Measurements from ENCODE around the gene NIPBL. TPM values are rescaled to one million over a fixed set of nuclear protein-coding genes. Genes with fewer than 3 reads are reported as not detected.

NIPBL gene
- total and polyA plus RNA-seq, 8 donors: 8.1 to 48.1 (median 26.4) TPM

DNA sequence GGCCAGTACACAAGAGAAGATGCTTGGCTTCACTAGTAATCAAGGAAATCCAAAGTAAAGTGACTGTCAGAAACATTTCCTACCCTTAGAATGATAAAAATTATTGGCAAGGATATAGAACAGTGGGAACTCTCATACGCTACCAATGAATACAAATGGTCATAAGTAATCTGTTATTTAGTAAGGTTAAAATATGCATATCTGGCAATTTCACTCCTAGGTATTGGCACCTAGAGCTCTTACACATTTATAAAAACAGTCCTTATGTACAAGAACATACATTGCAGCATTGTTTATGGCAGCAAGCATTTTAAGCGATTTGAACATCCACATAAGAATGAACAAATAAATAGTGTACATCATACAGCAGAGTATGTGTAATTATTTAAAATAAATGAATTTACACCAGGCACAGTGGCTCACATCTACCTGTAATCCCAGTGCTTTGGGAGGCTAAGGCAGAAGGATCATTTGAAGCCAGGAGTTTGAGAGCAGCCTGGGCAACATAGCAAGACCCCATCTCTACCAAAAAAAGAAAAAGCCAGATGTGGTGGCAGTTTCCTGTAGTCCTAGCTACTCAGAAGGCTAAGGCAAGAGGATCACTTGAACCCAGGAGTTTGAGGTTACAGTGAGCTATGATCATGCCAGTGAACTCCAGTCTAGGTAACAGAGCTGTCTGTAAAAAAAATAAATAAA, 93.3 kb downstream of the NIPBL start:
- H3K36me3 ChIP-seq: peaks cover 0 to 21% (median 3%) of the 10 kb centered on the region in 3 donors
- H3K27me3 ChIP-seq: no peaks in the 10 kb centered on the region
- 94 to 96% methylated on average over 2 of the region's 2 CpGs for WGBS, 2 donors
- no peak for FAIRE-seq
- H3K9me3 ChIP-seq: no peaks in the 10 kb centered on the region
- no peak overlapping the region for H3K4me3 ChIP-seq
- H3K27ac ChIP-seq: no peak overlapping the region
- no peak for DNase-seq
- TF ChIP-seq, protein P1, sequence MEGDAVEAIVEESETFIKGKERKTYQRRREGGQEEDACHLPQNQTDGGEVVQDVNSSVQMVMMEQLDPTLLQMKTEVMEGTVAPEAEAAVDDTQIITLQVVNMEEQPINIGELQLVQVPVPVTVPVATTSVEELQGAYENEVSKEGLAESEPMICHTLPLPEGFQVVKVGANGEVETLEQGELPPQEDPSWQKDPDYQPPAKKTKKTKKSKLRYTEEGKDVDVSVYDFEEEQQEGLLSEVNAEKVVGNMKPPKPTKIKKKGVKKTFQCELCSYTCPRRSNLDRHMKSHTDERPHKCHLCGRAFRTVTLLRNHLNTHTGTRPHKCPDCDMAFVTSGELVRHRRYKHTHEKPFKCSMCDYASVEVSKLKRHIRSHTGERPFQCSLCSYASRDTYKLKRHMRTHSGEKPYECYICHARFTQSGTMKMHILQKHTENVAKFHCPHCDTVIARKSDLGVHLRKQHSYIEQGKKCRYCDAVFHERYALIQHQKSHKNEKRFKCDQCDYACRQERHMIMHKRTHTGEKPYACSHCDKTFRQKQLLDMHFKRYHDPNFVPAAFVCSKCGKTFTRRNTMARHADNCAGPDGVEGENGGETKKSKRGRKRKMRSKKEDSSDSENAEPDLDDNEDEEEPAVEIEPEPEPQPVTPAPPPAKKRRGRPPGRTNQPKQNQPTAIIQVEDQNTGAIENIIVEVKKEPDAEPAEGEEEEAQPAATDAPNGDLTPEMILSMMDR (IDR thresholded peaks at IDR 0.05): no peak
- no peak for ATAC-seq
- intact Hi-C loops (cut with DNase I): no loop called here
- H3K4me1 ChIP-seq: no peaks in the 10 kb centered on the region

DNA sequence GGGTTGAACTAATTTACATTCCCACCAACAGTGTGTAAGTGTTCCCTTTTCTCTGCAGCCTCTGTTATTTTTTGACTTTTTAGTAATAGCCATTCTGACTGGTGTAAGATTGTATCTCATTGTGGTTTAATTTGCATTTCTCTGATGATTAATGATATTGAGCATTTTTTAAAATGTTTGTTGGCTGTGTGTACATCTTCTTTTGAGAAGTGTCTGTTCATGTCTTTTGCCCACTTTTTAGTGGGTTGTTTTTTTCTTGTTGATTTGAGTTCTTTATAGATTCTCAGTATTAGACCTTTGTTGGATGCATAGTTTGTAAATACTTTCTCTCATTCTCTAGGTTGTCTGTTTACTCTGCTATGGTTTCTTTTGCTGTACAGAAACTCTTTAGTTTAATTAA, 101.6 kb downstream of the NIPBL start:
- DNase-seq (no peak), ATAC-seq (no peak), FAIRE-seq (no peak)
- peaks cover 4 to 21% (median 5%) of the 10 kb centered on the region in 3 donors for H3K36me3 ChIP-seq
- TF ChIP-seq, protein P1 (IDR thresholded peaks at IDR 0.05): no peak
- peaks cover 0 to 5% (median 0%) of the 10 kb centered on the region in 4 donors for H3K9me3 ChIP-seq
- H3K27me3 ChIP-seq: no peaks in the 10 kb centered on the region
- H3K27ac ChIP-seq: no peak overlapping the region
- peaks cover 0 to 3% (median 0%) of the 10 kb centered on the region in 3 donors for H3K4me1 ChIP-seq
- intact Hi-C loops (cut with DNase I): no loop called here
- H3K4me3 ChIP-seq: no peak overlapping the region

DNA sequence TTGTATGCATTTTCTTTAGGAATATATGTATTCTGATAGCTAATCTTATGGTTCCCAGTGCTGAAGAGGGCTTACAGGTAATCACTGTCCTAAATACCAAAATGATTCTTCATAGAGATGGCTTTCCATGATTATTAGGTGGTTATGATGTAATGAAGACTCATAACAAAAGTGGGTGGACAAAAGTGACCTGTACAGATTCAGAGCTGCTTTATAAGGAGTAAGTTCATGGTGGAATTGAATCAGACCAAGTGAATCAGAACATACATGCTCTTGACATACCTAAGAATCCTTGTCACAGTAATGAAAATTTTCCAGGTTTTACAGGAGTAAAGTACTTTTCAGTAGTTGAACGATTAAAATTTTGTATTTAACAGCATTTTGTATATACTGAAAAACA, 105.6 kb downstream of the NIPBL start:
- no peaks in the 10 kb centered on the region for H3K27me3 ChIP-seq
- H3K9me3 ChIP-seq: peaks cover 0 to 5% (median 0%) of the 10 kb centered on the region in 4 donors
- TF ChIP-seq, protein P1 (IDR thresholded peaks at IDR 0.05): no peak
- ATAC-seq (no peak), FAIRE-seq (no peak), DNase-seq (no peak)
- intact Hi-C loops (cut with DNase I): no loop called here
- WGBS, 2 donors: 97 to 100% methylated on average over 1 of the region's 1 CpG
- H3K36me3 ChIP-seq: peaks cover 0 to 12% (median 0%) of the 10 kb centered on the region in 3 donors
- peaks cover 0 to 15% (median 0%) of the 10 kb centered on the region in 3 donors for H3K4me1 ChIP-seq
- no peak overlapping the region for H3K4me3 ChIP-seq
- H3K27ac ChIP-seq: no peak overlapping the region

DNA sequence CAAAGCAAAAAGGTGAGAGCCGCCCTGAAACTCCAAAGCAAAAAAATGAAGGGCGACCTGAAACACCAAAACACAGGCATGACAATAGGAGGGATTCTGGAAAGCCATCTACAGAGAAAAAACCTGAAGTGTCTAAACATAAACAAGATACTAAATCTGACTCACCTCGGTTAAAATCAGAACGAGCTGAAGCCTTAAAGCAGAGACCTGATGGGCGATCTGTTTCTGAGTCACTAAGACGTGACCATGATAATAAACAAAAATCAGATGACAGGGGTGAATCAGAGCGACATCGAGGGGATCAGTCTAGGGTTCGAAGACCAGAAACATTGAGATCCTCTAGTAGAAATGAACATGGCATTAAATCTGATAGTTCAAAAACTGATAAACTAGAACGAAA, 108.8 kb downstream of the NIPBL start:
- 96 to 97% methylated on average over 10 of the region's 10 CpGs for WGBS, 2 donors
- no peak for FAIRE-seq
- Histone ChIP-seq H3K4me1 (peaks cover 0 to 15% (median 0%) of the 10 kb centered on the region in 3 donors), H3K27me3 (no peaks in the 10 kb centered on the region), H3K9me3 (no peaks in the 10 kb centered on the region), H3K4me3 (no peak overlapping the region), H3K27ac (no peak overlapping the region), H3K36me3 (peaks cover 0 to 12% (median 0%) of the 10 kb centered on the region in 3 donors)
- TF ChIP-seq, protein P1 (IDR thresholded peaks at IDR 0.05): no peak
- ATAC-seq: no peak
- DNase-seq: no peak
- intact Hi-C loops (cut with DNase I): no loop called here

DNA sequence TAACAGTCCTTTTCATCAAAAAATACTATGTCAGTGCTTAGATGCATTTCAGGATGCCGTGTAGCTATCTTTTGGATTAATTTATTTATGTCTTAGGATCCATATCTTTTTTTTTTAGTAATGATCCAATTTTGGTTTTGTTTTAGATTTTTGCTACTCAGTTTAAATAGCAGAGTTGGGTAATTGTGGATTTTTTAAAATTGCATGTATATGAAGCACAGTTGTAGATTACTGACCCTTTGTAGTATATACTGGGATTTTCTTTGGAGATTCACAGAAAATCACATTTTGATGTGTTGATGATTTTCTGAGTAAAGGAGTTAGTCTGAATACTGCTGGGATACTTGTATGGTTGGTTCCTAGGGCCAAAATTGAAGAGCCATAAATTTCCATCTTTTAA, 111.8 kb downstream of the NIPBL start:
- 95 to 97% methylated on average over 1 of the region's 1 CpG for WGBS, 2 donors
- no peak for DNase-seq
- TF ChIP-seq, protein P1 (IDR thresholded peaks at IDR 0.05): no peak
- FAIRE-seq: no peak
- H3K4me1 ChIP-seq: peaks cover 2 to 10% (median 7%) of the 10 kb centered on the region in 3 donors
- H3K9me3 ChIP-seq: no peaks in the 10 kb centered on the region
- no peak overlapping the region for H3K4me3 ChIP-seq
- no peak overlapping the region for H3K27ac ChIP-seq
- ATAC-seq: no peak
- peaks cover 0 to 12% (median 0%) of the 10 kb centered on the region in 3 donors for H3K36me3 ChIP-seq
- no peaks in the 10 kb centered on the region for H3K27me3 ChIP-seq
- intact Hi-C loops (cut with DNase I): no loop called here

Data from pancreas (tissue), 10 donors.